GM12878 (cell line): ENCODE data around the gene DAB2IP. TPM values are rescaled to one million over a fixed set of nuclear protein-coding genes. Genes with fewer than 3 reads are reported as not detected.

ENCODE experiments used
- BCL11A ChIP-seq: IDR thresholded peaks from 2 replicates; pipeline ENCODE4 v1.6.1; 2011; ENCODE audit warnings: low read depth, low read length
- E2F4 ChIP-seq: IDR thresholded peaks from 2 replicates; pipeline ENCODE4 v1.6.1; 2012; ENCODE audit warnings: low read depth, low read length, improper control_type of control experiment
- IRF3 ChIP-seq: fragments of 450-650 bp; IDR thresholded peaks from 2 replicates; pipeline ENCODE4 v1.6.1; 2014; ENCODE audit warnings: mild to moderate bottlenecking
- PAX5 ChIP-seq: IDR thresholded peaks from 2 replicates; pipeline ENCODE4 v1.6.1; 2011; ENCODE audit warnings: low read depth, low read length, borderline replicate concordance
- PRDM15 ChIP-seq: fragments of 450-650 bp; formaldehyde crosslinking; IDR thresholded peaks from 2 replicates; pipeline ENCODE4 v1.4.0; 2020; ENCODE audit warnings: mild to moderate bottlenecking, moderate library complexity
- RAD21 ChIP-seq: IDR thresholded peaks from 2 replicates; pipeline ENCODE4 v1.6.1; 2011; ENCODE audit warnings: mild to moderate bottlenecking, low read depth, low read length, moderate library complexity; ENCODE audit not compliant: insufficient read depth
- RELB ChIP-seq: fragments of 450-650 bp; IDR thresholded peaks from 2 replicates; pipeline ENCODE4 v1.6.1; 2017; ENCODE audit warnings: low read depth, mild to moderate bottlenecking, moderate library complexity
- SIX5 ChIP-seq: IDR thresholded peaks from 2 replicates; pipeline ENCODE4 v1.6.1; 2011; ENCODE audit warnings: mild to moderate bottlenecking, low read depth, low read length, moderate library complexity; ENCODE audit not compliant: severe bottlenecking
- ZBTB40 ChIP-seq: fragments of 450-650 bp; IDR thresholded peaks from 2 replicates; pipeline ENCODE4 v1.6.1; 2016; ENCODE audit warnings: mild to moderate bottlenecking, moderate library complexity, borderline replicate concordance
- polyA plus RNA-seq, 11 experiments: library from polyadenylated mRNA; depleted of rRNA in 4 of 11; unstranded in 6 of 11; stranded (reverse) in 5 of 11; fragments of >200 nt; fragmentation: Nextera tagmentation in 4 of 11; fragmentation: Illumina TruSeq in 1 of 11; extraction: Ambion mirVana in 4 of 11; extraction: Trizol in 1 of 11; gene quantifications; 1 replicate in 1 of 11; 2 replicates in 10 of 11; pipeline versions ENCODE4 v1.2.1 to v1.2.3, GENCODE V29; 2011 to 2016; ENCODE audit warnings: inconsistent platforms in 2 of 11, missing spikeins in 2 of 11, low read depth in 1 of 11
- total RNA-seq, 4 experiments: library from RNA; depleted of rRNA in 3 of 4; stranded (reverse); fragments of >200 nt in 3 of 4; fragmentation: Illumina TruSeq in 1 of 4; extraction: Trizol in 1 of 4; gene quantifications; 2 replicates each; pipeline versions ENCODE4 v1.2.1 to v1.2.3, GENCODE V29; 2013 to 2021

The DAB2IP gene
- total and polyA plus RNA-seq, 10 of the 15 experiments (the other 5 are each of a cell fraction or from before 2014, with no cell fraction given) = 0.03 to 0.38 (median 0.14) TPM; not detected in 6

GRCh38 chr9:121759996-121760395, 108.6 kb downstream of the DAB2IP start (continued):
- no peak for TF ChIP-seq E2F4
- no peak for TF ChIP-seq SIX5
- no peak for TF ChIP-seq PAX5
- TF ChIP-seq RELB = no peak
- no peak for TF ChIP-seq RAD21
- no peak for TF ChIP-seq PRDM15
- TF ChIP-seq BCL11A = no peak
- TF ChIP-seq IRF3 = no peak
- TF ChIP-seq ZBTB40 = no peak
- TF ChIP-seq, all 136 proteins: peak for 0
